PFSK-1 (cell line): ENCODE data around the gene SCYGR3.

Experiments used
- POLR2AphosphoS5 ChIP-seq: IDR thresholded peaks from 2 replicates; pipeline ENCODE4 v1.6.1; 2012; ENCODE audit warnings: low read depth, mild to moderate bottlenecking, control low read depth, low read length, moderate library complexity
- SIN3A ChIP-seq: IDR thresholded peaks from 2 replicates; pipeline ENCODE4 v1.6.1; 2012; ENCODE audit warnings: mild to moderate bottlenecking, low read length, moderate library complexity, borderline replicate concordance; ENCODE audit not compliant: insufficient read depth

DNA sequence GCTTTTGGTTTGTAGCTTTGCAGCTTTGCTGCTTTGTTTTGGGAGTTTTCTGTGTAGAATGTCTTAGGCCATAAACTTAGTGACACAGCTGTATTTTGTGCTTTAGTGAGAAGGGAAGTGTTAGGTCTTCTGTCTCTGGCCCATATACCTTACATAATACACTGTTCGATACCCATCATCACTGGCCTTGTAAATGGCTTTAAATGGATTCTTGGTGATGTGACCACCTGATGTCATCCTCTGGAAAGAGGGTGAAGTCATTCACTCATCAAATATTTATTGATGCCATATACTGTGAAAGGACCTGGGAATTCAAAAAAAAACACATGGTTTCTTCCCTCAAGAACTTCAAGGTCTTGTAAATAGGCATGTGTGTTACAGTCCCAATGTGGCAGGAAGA is 34.8 kb downstream of the SCYGR3 start:
- TF ChIP-seq SIN3A (no peak), POLR2AphosphoS5 (no peak)
